ENCODE data around the gene STAC3.
A peak's percentile ranks its signal among the peaks of the same experiment; 100 is the strongest.

Gene STAC3

DNA sequence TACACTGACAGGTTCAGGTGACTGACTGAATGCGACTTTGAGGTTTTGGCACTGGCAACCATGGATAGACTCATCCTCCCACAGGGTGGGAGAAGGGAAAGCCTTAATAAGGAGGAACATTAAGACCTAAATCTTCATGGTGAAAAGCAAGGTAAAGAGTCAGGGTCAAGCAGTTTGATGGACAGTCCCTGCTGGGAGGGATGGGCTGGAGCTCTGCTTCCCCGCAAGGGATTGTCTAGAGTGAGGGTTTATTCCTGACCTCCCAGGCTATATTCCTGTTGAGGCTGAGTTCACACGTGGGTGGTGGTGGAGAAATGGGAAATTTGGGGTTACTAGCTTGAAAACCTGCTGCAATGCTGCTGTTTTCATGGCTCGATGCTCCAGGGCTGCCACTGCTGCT is 9.4 kb upstream of the STAC3 start:
- DNase-seq (ENCODE audit: low read depth, low spot score), result no peak
- peaks cover 66% of the 10 kb centered on the region for H3K36me3 ChIP-seq (ENCODE audit: insufficient read depth, low read length)

DNA sequence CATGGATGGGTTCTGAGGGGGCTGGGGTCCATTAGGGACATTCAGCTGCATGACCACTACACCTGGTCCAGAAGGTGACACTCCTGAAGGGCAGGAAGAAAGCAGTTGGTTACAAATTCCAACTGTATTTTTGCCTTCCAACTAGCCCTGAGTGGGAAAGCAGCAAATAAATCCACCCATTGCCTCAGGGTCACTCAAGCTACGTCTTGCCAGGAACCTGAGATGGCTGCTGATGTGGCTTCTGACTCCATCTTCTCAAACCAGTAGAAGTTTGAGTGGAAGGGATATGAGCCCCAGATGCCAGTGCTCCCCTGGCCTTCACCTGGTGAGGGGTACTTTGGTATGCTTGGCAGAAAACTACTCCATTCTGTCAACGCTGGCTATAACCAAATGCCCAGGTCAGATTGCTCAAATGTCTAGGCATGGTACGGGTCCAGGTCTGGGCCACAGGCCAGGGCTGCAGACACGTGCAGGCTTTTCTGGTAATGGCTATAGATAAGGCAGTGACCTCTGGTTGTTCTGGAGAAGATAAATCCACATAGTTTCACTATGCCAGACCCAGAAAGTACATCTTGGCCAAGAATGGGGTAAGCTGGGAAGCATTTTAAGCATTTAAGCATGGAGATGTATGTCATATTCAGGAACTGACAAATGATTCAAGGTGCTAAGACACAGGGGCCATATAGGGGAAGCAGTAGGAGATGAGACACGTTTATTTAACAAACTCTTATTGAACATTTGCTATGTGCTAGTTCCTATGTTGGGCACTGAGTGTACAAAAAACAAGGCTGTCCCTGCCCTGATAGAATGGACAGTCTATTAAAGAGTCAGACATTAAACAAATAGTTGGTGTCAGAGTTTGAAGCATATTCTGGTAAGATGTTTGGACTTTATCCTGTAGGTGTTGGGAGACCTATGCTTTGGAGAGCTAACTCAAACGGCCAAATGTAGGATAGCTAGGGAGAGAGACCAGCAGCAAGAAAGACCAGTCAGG is 8.3 kb upstream of the STAC3 start:
- Histone ChIP-seq H3K27ac (no peak overlapping the region), H3K9me3 (ENCODE audit: low read depth, low read length) (no peaks in the 10 kb centered on the region), H3K36me3 (ENCODE audit: insufficient read depth, low read length) (peaks cover 65% of the 10 kb centered on the region), H3K4me3 (no peak overlapping the region), H3K9ac (ENCODE audit: insufficient read length) (no peak overlapping the region)
- DNase-seq (ENCODE audit: low read depth, low spot score), result no peak
- TF ChIP-seq FOXP2 (optimal IDR thresholded peaks at IDR 0.05; ENCODE audit: control extremely low read depth, extremely low read length, insufficient read depth) (no peak), EZH2 (IDR thresholded peaks at IDR 0.05) (no peak), POLR2AphosphoS5 (IDR thresholded peaks at IDR 0.05; ENCODE audit: borderline replicate concordance, low read depth, low read length) (no peak)

More for the DNA sequence above, 9.4 kb upstream of the STAC3 start:
- H3K4me3 ChIP-seq, result no peak overlapping the region
- no peak overlapping the region for H3K27ac ChIP-seq
- TF ChIP-seq POLR2AphosphoS5 (IDR thresholded peaks at IDR 0.05; ENCODE audit: borderline replicate concordance, low read depth, low read length), result no peak
- TF ChIP-seq FOXP2 (optimal IDR thresholded peaks at IDR 0.05; ENCODE audit: control extremely low read depth, extremely low read length, insufficient read depth), result no peak
- no peak for TF ChIP-seq EZH2 (IDR thresholded peaks at IDR 0.05)
- H3K9ac ChIP-seq (ENCODE audit: insufficient read length), result no peak overlapping the region
- no peaks in the 10 kb centered on the region for H3K9me3 ChIP-seq (ENCODE audit: low read depth, low read length)

DNA sequence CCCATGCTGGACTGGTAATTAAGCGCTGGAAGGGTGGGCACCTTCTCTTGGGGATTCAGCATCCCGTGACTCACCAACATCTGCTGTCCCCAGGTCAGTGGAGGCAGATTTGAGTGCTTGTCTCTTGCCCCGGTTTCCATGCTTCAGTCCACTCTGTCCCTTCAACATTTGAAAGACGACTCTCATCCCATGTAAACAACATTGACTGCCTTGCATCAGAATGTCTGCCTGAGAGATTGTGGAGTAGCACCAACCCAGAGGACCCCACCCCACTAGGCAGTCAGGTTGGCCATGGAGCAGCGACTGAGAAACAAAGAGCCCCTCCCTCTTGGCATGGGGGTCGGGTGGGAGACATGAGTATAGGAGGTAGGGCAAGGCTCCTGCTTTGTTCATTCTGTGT is 4.9 kb upstream of the STAC3 start:
- no peak overlapping the region for H3K9ac ChIP-seq (ENCODE audit: insufficient read length)
- no peak overlapping the region for H3K4me3 ChIP-seq
- H3K9me3 ChIP-seq (ENCODE audit: low read depth, low read length), result no peaks in the 10 kb centered on the region
- no peak for DNase-seq (ENCODE audit: low read depth, low spot score)
- peaks cover 49% of the 10 kb centered on the region for H3K36me3 ChIP-seq (ENCODE audit: insufficient read depth, low read length)
- no peak overlapping the region for H3K27ac ChIP-seq
- TF ChIP-seq FOXP2 (optimal IDR thresholded peaks at IDR 0.05; ENCODE audit: control extremely low read depth, extremely low read length, insufficient read depth) (no peak), EZH2 (IDR thresholded peaks at IDR 0.05) (no peak), POLR2AphosphoS5 (IDR thresholded peaks at IDR 0.05; ENCODE audit: borderline replicate concordance, low read depth, low read length) (no peak)

DNA sequence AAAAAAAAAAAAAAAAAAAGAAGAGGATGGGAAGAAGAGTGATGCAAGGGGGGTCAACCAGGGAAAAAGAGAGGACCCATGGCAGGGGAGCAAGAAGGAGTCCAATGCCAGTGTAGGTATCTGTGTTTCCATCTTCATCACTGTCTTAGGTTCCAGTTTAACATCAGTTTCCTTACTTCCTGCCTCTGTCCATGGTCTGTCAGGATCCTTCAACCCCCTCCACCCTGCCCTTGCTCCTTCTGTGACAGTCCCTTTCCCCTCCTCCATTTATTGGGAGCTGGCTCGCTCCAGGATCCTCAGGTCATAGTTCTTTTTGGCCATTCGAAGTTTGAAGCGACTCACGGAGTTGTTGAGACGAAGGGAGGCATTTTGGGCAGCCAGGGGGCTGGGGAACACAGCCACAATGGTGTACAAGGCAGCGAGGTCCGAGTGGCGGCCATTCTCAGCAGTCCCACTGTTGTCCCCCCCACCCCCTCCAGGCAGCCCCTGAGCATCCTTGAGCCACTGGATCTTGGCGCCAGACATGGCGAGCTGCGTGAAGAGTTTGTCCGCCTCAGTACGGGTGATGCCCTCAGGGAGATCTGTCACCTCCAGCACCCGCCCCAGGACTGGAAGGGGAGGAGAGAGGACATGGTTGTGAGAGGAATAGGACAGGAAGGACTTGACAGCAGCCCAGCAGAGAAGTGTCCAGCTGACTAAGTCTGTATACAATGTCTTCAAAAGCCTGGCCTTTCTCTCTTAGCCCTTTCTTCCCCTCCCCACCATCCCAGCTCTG is 3.7 kb upstream of the STAC3 start:
- no peak for DNase-seq (ENCODE audit: low read depth, low spot score)
- no peak for TF ChIP-seq POLR2AphosphoS5 (IDR thresholded peaks at IDR 0.05; ENCODE audit: borderline replicate concordance, low read depth, low read length)
- TF ChIP-seq FOXP2 (optimal IDR thresholded peaks at IDR 0.05; ENCODE audit: control extremely low read depth, extremely low read length, insufficient read depth), result no peak
- TF ChIP-seq EZH2 (IDR thresholded peaks at IDR 0.05), result no peak
- Histone ChIP-seq H3K4me3 (no peak overlapping the region), H3K9me3 (ENCODE audit: low read depth, low read length) (no peaks in the 10 kb centered on the region), H3K36me3 (ENCODE audit: insufficient read depth, low read length) (peaks cover 41% of the 10 kb centered on the region), H3K27ac (no peak overlapping the region), H3K9ac (ENCODE audit: insufficient read length) (no peak overlapping the region)

DNA sequence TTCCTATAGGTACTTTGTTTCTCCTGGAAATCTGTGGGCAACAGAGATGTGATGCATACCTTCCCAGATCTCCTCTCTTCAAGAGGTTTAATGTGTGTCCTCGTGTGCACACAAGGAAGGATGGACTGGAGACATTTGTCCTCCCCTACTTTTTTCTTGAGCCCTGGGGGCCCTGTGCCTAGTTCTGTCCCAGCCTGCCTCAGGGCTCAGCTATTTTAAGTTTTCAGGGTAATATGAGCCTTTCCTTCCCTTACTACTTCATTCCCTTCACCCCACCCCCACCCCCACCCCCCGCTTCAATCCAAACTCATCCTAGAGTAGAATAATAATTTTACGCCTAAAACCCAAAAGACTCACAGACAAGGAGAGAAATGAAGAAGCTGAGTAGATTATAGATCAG is 446 bp downstream of the STAC3 start:
- DNase-seq (ENCODE audit: low read depth, low spot score), result no peak
- no peak overlapping the region for H3K9ac ChIP-seq (ENCODE audit: insufficient read length)
- H3K36me3 ChIP-seq (ENCODE audit: insufficient read depth, low read length), result peaks cover 6% of the 10 kb centered on the region; the same call in 1 of the 2 replicates
- no peak overlapping the region for H3K4me3 ChIP-seq
- no peak for TF ChIP-seq POLR2AphosphoS5 (IDR thresholded peaks at IDR 0.05; ENCODE audit: borderline replicate concordance, low read depth, low read length)
- no peak for TF ChIP-seq EZH2 (IDR thresholded peaks at IDR 0.05)
- TF ChIP-seq FOXP2 (optimal IDR thresholded peaks at IDR 0.05; ENCODE audit: control extremely low read depth, extremely low read length, insufficient read depth), result no peak
- H3K9me3 ChIP-seq (ENCODE audit: low read depth, low read length), result no peaks in the 10 kb centered on the region
- H3K27ac ChIP-seq, result no peak overlapping the region

DNA sequence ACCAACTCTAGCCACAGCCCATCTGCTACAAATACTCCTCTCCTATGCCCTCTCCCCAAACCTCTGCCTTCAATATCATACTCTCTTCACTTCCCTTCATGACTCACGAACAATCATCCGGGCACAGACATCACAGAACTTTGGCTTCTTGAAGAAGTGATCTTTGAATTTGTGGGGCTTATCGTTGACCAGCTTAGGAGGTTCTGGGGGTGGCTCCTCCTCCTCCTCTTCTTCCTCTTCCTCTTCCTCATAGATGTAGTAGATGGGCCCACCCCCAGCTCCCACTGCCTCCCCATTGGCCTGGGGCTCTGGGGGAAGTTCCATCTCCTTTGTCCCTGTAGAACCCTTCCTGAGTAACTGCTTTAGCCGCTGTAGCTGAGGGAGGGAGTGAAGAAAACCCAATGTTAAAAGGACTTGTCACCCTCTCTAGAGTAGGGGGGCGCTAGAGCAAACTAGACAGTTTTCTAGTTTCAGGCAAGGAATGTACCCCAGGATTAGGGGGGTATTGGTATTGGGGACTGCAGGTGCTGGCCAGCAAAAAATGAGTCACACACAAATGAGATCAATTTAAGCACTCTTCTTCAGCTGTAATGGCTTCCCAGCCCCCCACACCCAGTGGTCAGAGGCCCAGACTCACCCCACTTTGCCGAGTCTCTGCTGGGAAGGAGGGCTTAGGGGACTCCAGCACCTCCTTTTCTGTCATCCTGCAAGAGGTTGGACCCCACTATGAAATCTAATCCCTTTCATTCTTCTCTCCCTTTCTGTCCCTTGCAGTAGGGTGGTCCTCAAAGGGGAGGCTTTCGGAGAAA is 1.8 kb downstream of the STAC3 start:
- Histone ChIP-seq H3K4me3 (no peak overlapping the region), H3K36me3 (ENCODE audit: insufficient read depth, low read length) (no peaks in the 10 kb centered on the region), H3K9ac (ENCODE audit: insufficient read length) (no peak overlapping the region), H3K9me3 (ENCODE audit: low read depth, low read length) (no peaks in the 10 kb centered on the region), H3K27ac (no peak overlapping the region)
- DNase-seq (ENCODE audit: low read depth, low spot score), result no peak
- no peak for TF ChIP-seq POLR2AphosphoS5 (IDR thresholded peaks at IDR 0.05; ENCODE audit: borderline replicate concordance, low read depth, low read length)
- no peak for TF ChIP-seq EZH2 (IDR thresholded peaks at IDR 0.05)
- no peak for TF ChIP-seq FOXP2 (optimal IDR thresholded peaks at IDR 0.05; ENCODE audit: control extremely low read depth, extremely low read length, insufficient read depth)

DNA sequence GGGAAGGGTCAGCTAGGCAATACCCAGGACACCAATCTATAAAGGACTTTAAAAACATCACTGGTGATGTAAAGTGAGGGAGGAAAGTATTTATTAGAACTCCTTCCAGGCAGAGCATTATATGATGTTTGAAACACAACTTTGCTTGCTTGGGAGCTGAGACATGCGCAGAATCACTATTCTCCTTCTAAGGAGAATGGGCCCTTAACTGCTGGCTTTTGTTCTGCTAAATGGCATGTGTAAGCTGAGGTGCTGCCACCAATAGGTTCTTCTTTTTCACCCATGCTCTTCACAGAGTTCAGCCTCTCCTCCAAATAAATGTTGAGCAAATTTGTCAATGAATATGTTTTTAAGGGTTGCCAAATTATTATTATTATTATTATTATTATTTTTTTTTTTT is 3.9 kb downstream of the STAC3 start:
- TF ChIP-seq FOXP2 (optimal IDR thresholded peaks at IDR 0.05; ENCODE audit: control extremely low read depth, extremely low read length, insufficient read depth), result no peak
- Histone ChIP-seq H3K9me3 (ENCODE audit: low read depth, low read length) (no peaks in the 10 kb centered on the region), H3K4me3 (no peak overlapping the region), H3K27ac (no peak overlapping the region), H3K9ac (ENCODE audit: insufficient read length) (no peak overlapping the region), H3K36me3 (ENCODE audit: insufficient read depth, low read length) (no peaks in the 10 kb centered on the region)
- no peak for DNase-seq (ENCODE audit: low read depth, low spot score)

DNA sequence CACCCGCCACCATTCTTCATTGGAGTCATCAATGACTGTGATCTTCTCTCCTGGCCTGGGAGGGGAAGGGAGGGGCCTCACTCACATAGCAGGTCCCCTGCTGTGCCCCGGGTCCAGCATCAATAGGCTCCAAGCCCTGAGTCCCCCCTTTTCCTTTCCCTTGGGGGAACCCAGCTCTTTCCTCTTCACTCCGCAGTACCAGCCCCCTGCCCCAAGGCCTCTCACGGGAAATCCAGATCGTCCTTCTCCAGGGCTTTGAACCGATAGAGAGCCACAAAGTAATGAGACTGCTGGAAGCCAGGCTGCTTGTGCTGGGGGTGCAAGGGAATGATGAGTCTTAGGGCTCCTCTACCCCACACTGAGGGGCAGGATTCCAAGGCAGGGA is 6.7 kb downstream of the STAC3 start:
- peak overlapping the region; percentile 96; the same call in 1 of the 2 replicates for H3K4me3 ChIP-seq
- DNase-seq (ENCODE audit: low read depth, low spot score), result no peak
- H3K36me3 ChIP-seq (ENCODE audit: insufficient read depth, low read length), result no peaks in the 10 kb centered on the region
- no peak for TF ChIP-seq EZH2 (IDR thresholded peaks at IDR 0.05)
- no peak for TF ChIP-seq POLR2AphosphoS5 (IDR thresholded peaks at IDR 0.05; ENCODE audit: borderline replicate concordance, low read depth, low read length)
- TF ChIP-seq FOXP2 (optimal IDR thresholded peaks at IDR 0.05; ENCODE audit: control extremely low read depth, extremely low read length, insufficient read depth), result no peak
- H3K9me3 ChIP-seq (ENCODE audit: low read depth, low read length), result no peaks in the 10 kb centered on the region
- no peak overlapping the region for H3K27ac ChIP-seq
- no peak overlapping the region for H3K9ac ChIP-seq (ENCODE audit: insufficient read length)

Measured in SK-N-MC (cell line).